Endothelial cell of umbilical vein (primary cell): Measurements from ENCODE around the gene LPAR3.

ENCODE experiments used
- POLR2A ChIP-seq: IDR thresholded peaks from 2 replicates; pipeline ENCODE4 v1.6.1; 2012; ENCODE audit warnings: low read depth, mild to moderate bottlenecking, control low read depth, low read length
- TF ChIP-seq, protein P1 (sequence below), 2 donors: IDR thresholded peaks; 1 replicate in 1 of 2; 2 replicates in 1 of 2; pipeline ENCODE4 v1.5.1; 2011; ENCODE audit warnings: low read length in 2 of 2, mild to moderate bottlenecking in 2 of 2, moderate library complexity in 2 of 2, control low read depth in 1 of 2, inconsistent platforms in 1 of 2, low read depth in 1 of 2; ENCODE audit not compliant: insufficient read depth in 1 of 2; ENCODE audit errors: extremely low read depth in 1 of 2

DNA sequence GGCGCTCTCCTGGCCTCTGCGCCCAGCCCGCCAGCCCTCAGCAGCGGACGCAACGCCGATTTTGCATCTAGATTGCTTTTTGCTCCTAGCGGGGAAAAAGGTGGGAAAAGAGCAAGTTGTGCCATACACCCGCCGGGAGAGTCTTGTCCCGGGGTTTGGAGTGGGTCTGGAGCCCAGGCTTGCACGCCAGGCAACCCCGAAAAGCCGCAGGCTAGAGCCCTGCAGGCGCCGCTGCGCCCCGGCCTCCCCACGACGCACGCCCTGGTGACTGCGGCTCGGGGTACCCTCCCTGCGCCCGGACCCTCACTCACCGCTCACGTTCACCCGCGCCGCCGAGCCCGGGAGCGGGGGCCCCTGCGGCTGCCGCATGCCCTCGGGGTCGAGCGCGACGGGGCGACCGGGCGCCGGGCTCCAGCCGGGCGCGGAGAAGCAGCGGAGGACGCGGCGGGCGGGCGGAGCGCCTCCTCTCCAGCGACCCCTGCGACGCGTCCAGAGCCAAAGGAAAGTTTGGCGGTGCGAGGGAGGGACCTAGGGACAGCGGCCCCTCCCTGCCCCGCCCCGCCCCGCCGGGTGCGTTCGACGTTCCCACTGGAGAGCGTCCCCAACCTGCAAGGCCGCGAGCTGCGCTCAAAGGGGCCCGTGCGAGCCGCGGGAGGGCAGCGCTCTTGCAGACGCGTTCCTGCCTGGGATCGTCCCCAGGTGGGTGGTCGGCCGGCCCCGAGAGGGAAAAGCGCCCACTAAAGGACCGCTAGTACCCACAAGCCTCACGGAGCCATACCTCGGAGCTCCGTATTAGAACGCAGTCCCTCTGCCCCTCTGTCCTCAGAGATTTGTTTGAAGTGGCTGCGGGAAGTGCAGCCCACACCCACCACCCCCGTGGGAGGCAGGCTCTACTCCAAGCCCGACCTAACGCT lies at the start of gene LPAR3:
- TF ChIP-seq, protein P1, sequence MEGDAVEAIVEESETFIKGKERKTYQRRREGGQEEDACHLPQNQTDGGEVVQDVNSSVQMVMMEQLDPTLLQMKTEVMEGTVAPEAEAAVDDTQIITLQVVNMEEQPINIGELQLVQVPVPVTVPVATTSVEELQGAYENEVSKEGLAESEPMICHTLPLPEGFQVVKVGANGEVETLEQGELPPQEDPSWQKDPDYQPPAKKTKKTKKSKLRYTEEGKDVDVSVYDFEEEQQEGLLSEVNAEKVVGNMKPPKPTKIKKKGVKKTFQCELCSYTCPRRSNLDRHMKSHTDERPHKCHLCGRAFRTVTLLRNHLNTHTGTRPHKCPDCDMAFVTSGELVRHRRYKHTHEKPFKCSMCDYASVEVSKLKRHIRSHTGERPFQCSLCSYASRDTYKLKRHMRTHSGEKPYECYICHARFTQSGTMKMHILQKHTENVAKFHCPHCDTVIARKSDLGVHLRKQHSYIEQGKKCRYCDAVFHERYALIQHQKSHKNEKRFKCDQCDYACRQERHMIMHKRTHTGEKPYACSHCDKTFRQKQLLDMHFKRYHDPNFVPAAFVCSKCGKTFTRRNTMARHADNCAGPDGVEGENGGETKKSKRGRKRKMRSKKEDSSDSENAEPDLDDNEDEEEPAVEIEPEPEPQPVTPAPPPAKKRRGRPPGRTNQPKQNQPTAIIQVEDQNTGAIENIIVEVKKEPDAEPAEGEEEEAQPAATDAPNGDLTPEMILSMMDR (IDR thresholded peaks at IDR 0.05; ENCODE audit: extremely low read depth in 1 of 2, insufficient read depth in 1 of 2, low read depth in 1 of 2, low read length in 2 of 2) = no peak
- TF ChIP-seq POLR2A = no peak
